ENCODE measurements around the gene NFKB2.

- TF ChIP-seq EP300 (IDR thresholded peaks at IDR 0.05) (no peak), POLR2A (IDR thresholded peaks at IDR 0.05) (no peak), CTCF (IDR thresholded peaks at IDR 0.05) (no peak)
These were observed 4.6 kb downstream of the NFKB2 start for GRCh38 chr10:102400076-102400475.
